Fibroblast of lung (primary cell): ENCODE data around the gene NOP9. TPM values are rescaled to one million over a fixed set of nuclear protein-coding genes. Genes with fewer than 3 reads are reported as not detected.

Experiments
- DNase-seq, 2 donors: peaks; one replicate each; pipeline versions ENCODE4 v3.0.0 to v3.0.0-alpha.2; 2010; ENCODE audit warnings: low read depth in 2 of 2
- H2AFZ ChIP-seq: 2 replicates; pipeline ENCODE4 v1.5.1; 2012; ENCODE audit warnings: low read length, control low read depth, inconsistent platforms
- H3K27ac ChIP-seq: 2 replicates; pipeline ENCODE4 v1.5.1; 2011; ENCODE audit warnings: low read length, control low read depth; ENCODE audit not compliant: insufficient read depth
- H3K27me3 ChIP-seq: 2 replicates; pipeline ENCODE4 v1.5.1; 2011; ENCODE audit warnings: mild to moderate bottlenecking, low read length; ENCODE audit not compliant: control insufficient read depth, insufficient read depth
- H3K36me3 ChIP-seq: 2 replicates; pipeline ENCODE4 v1.5.1; 2011; ENCODE audit warnings: low read length; ENCODE audit not compliant: control insufficient read depth, insufficient read depth
- H3K4me1 ChIP-seq: 2 replicates; pipeline ENCODE4 v1.5.1; 2011; ENCODE audit warnings: low read length; ENCODE audit not compliant: control insufficient read depth, insufficient read depth; ENCODE audit errors: extremely low read depth
- H3K4me2 ChIP-seq: 2 replicates; pipeline ENCODE4 v1.5.1; 2011; ENCODE audit warnings: low read length, control low read depth; ENCODE audit not compliant: insufficient read depth; ENCODE audit errors: extremely low read depth
- H3K4me3 ChIP-seq, 4 experiments: fragments of 200-600 bp in 1 of 4; sonication (generic) in 1 of 4; replicated peaks in 1 of 4; 2 replicates each; pipeline ENCODE4 v1.5.1; 2011 to 2016; ENCODE audit warnings: low read length in 4 of 4, low read depth in 3 of 4, mild to moderate bottlenecking in 3 of 4, control low read depth in 2 of 4, inconsistent platforms in 1 of 4, mixed read lengths in 1 of 4; ENCODE audit not compliant: insufficient read depth in 1 of 4; ENCODE audit errors: control extremely low read depth in 1 of 4
- H3K79me2 ChIP-seq: 2 replicates; pipeline ENCODE4 v1.5.1; 2012; ENCODE audit warnings: mild to moderate bottlenecking, low read length, inconsistent platforms; ENCODE audit not compliant: control insufficient read depth, insufficient read depth
- H3K9ac ChIP-seq: 2 replicates; pipeline ENCODE4 v1.5.1; 2011; ENCODE audit warnings: mild to moderate bottlenecking, low read length, control low read depth; ENCODE audit not compliant: insufficient read depth
- H3K9me3 ChIP-seq: 2 replicates; pipeline ENCODE4 v1.5.1; 2012; ENCODE audit warnings: low read depth, low read length; ENCODE audit not compliant: control insufficient read depth, insufficient read depth
- H4K20me1 ChIP-seq: 2 replicates; pipeline ENCODE4 v1.5.1; 2011; ENCODE audit warnings: low read length; ENCODE audit not compliant: control insufficient read depth, insufficient read depth; ENCODE audit errors: extremely low read depth
- CTCF ChIP-seq, 2 donors: IDR thresholded peaks in 1 of 2; conservative IDR thresholded peaks in 1 of 2; 1 replicate in 1 of 2; 2 replicates in 1 of 2; pipeline ENCODE4 v1.5.1; 2011 to 2012; ENCODE audit warnings: low read length in 2 of 2, control low read depth in 1 of 2, inconsistent platforms in 1 of 2, low read depth in 1 of 2, mild to moderate bottlenecking in 1 of 2
- EZH2 ChIP-seq: IDR thresholded peaks from 2 replicates; pipeline ENCODE4 v1.5.1; 2012; ENCODE audit warnings: low read length, control low read depth, mild to moderate bottlenecking; ENCODE audit errors: missing control alignments
- polyA plus RNA-seq, 2 donors: library from polyadenylated mRNA; depleted of rRNA in 1 of 2; stranded (reverse) in 1 of 2; unstranded in 1 of 2; fragments of >200 nt; gene quantifications; 2 replicates each; pipeline ENCODE4 v1.2.1, GENCODE V29; 2011 to 2012; ENCODE audit warnings: missing spikeins in 1 of 2
- total RNA-seq: library from RNA; depleted of rRNA; stranded (reverse); fragments of >200 nt; gene quantifications from 2 replicates; pipeline ENCODE4 v1.2.1, GENCODE V29; 2014

NOP9 gene
- total and polyA plus RNA-seq, 2 donors (not counting 1 experiment from before 2014, with no cell fraction given): 8.0 to 16.2 TPM

- no peaks in the 10 kb centered on the region for H4K20me1 ChIP-seq
- H3K4me2 ChIP-seq: no peak overlapping the region
- H3K9ac ChIP-seq: no peak overlapping the region
- H3K9me3 ChIP-seq: no peaks in the 10 kb centered on the region
- no peak overlapping the region for H3K4me3 ChIP-seq
- H3K4me1 ChIP-seq: no peaks in the 10 kb centered on the region
- H2AFZ ChIP-seq: no peak overlapping the region
- DNase-seq: no peak
- no peaks in the 10 kb centered on the region for H3K27me3 ChIP-seq
- no peaks in the 10 kb centered on the region for H3K79me2 ChIP-seq
- TF ChIP-seq CTCF (conservative IDR thresholded peaks at IDR 0.05 in 1 of 2, IDR thresholded peaks at IDR 0.05 in 1 of 2; ENCODE audit: low read depth in 1 of 2, low read length in 2 of 2) (no peak), EZH2 (no peak)
- no peak overlapping the region for H3K27ac ChIP-seq
- H3K36me3 ChIP-seq: peaks cover 9% of the 10 kb centered on the region
Measured at GRCh38 chr14:24268225-24268624, 31.4 kb upstream of the NOP9 start.

- no peak for TF ChIP-seq CTCF (conservative IDR thresholded peaks at IDR 0.05 in 1 of 2, IDR thresholded peaks at IDR 0.05 in 1 of 2; ENCODE audit: low read depth in 1 of 2, low read length in 2 of 2)
- TF ChIP-seq EZH2: no peak
- H3K27me3 ChIP-seq: no peaks in the 10 kb centered on the region
- H3K9me3 ChIP-seq: no peaks in the 10 kb centered on the region
- peaks cover 9% of the 10 kb centered on the region for H3K36me3 ChIP-seq
- no peak overlapping the region for H3K4me3 ChIP-seq
- H3K4me1 ChIP-seq: no peaks in the 10 kb centered on the region
- no peak for DNase-seq
- no peak overlapping the region for H3K27ac ChIP-seq
- H2AFZ ChIP-seq: no peak overlapping the region
- H4K20me1 ChIP-seq: no peaks in the 10 kb centered on the region
- no peak overlapping the region for H3K4me2 ChIP-seq
- no peak overlapping the region for H3K9ac ChIP-seq
- H3K79me2 ChIP-seq: no peaks in the 10 kb centered on the region
Measured at GRCh38 chr14:24269368-24269767, 30.3 kb upstream of the NOP9 start.

- no peak for TF ChIP-seq CTCF (conservative IDR thresholded peaks at IDR 0.05 in 1 of 2, IDR thresholded peaks at IDR 0.05 in 1 of 2; ENCODE audit: low read depth in 1 of 2, low read length in 2 of 2)
- no peak for TF ChIP-seq EZH2
- Histone ChIP-seq H3K4me1 (no peaks in the 10 kb centered on the region), H3K9me3 (no peaks in the 10 kb centered on the region), H3K36me3 (peaks cover 9% of the 10 kb centered on the region), H4K20me1 (no peaks in the 10 kb centered on the region), H2AFZ (no peak overlapping the region), H3K9ac (no peak overlapping the region), H3K4me2 (no peak overlapping the region), H3K4me3 (no peak overlapping the region), H3K27ac (no peak overlapping the region), H3K27me3 (no peaks in the 10 kb centered on the region), H3K79me2 (no peaks in the 10 kb centered on the region)
- no peak for DNase-seq
Measured at GRCh38 chr14:24269910-24270536, 29.6 kb upstream of the NOP9 start.
